GM21390 (cell line): ENCODE measurements around the gene TXNDC17.
"Not testable (repeated sequence)": the region's sequence is repeated elsewhere in the genome, so short reads cannot be mapped to it uniquely, and the experiment has no call there.

ENCODE experiments used
- ATAC-seq: cut with Tn5 transposase; IDR thresholded peaks from one replicate; pipeline ENCODE4 v1.9.1; 2021; ENCODE audit not compliant: unreplicated experiment

TXNDC17 gene

DNA sequence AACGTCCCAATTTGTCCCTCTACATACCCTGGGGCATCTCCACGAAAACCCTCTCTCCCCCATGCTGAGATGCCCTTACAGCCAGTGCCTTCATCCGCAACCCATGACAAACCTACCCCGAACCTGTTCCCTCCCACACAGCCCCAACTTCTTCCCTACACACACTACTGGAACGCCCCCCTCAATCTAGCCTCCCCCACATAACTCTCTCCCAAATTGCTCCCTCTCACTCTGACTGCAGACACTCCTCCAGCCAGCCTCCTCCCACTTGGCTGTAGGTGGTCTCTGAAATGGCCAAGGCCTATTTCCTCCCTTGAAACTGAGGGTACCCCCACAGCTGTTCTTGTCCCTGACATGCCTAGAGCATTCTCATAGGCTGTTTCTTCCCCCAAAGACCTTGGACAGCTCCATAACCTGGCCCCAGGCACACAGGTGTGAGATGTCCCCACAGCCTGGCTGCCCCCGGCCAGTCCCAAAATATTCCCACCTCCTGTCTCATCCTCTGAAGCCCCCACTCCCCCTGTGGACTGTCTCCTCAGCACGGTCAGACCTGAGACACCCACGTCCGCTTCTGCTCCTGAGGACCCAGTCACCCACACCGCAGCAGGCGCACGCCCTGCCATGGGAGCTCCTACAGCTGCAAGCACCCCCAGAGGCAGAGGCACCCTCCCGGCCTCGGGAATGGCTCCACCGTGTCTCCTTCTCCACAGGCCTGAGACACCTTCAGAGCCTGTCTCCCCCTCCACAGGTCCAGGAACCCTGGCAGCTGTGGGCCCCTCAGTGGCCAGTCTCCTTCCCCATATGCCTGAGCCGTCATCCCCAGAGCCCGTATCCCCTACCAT lies 4.0 kb upstream of the TXNDC17 start:
- no peak for ATAC-seq

DNA sequence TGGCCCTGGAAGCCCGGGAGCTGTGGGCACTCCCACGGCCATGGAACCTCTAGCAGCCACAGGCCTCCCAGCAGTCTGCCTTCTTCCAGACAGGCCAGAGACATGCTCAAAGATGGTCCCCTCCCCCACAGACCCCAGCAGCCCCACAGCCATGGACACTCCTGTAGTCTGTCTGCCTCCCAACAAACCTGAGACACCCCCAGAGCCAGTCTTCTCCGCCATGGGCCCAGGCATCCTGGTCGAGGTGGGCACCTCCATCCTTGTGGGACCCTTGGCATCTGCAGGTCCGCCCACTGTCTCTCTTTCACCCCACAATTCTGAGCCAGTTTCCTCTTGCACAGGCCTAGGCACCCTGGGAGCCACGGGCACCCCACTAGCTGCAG lies 3.4 kb upstream of the TXNDC17 start:
- ATAC-seq, result no peak

DNA sequence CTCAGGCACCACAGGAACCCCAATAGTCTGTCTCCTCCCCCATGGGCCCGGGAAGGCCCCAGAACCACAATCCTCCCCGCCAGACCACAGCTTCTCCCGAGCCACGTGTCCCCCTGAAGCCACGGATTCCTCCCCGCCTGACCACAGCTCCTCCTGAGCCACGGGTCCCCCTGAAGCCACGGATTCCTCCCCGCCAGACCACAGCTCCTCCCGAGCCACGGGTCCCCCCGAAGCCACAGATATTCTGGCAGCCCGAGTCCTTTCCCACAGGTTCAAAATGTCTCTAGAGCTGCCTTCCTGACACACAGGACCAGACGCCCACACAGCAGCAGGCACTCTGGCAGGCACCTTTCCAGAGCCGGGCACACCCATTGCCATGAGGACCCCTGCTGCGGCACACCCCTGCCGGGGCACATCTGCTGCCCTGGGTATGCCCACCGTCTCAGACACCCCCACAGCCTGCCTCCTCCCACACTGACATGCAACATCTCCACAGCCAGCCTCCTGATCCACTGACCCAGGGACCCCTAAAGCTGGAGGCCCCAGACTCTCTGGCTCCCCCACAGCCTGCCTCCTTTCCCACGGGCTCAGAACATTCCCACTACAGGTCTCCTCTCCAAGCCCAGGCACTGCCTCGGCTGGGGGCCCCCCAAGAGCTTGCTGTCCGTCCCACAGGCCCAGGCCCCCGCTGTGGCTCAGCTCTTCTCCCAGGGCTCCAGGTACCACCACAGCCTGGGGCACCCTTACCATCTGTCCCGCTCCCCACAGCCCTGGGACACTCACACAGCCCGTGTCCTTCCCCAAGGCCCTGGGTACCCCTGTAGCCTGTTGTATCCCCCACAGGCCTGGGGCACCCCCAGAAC lies 2.6 kb upstream of the TXNDC17 start:
- ATAC-seq, result no peak

DNA sequence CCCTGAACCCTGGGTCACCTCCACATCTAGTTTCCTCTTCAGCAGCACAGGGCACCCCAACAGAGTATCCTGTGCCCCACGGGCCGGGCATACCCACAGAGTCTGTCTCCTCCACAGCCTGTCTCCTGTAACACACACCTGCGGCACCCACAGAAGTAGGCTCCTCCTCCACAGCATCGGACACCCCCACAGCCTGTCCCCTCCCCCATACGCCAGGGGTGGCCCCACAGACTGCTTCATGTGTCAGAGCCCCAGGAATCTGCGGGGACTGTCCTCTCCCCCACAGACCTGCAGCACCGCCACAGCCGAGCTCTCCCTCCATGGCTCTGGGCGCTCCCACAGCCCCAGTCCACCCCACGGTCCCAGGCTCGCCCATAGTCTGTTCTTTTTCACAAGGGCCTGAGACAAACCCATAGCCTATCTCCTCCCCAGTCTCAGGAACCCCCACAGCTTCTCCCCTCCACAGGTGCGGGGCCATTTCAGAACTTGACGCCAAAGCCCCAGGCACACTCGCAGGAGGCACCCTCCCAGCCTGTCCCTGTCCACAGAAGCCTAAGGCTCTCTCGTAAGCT lies 1.8 kb upstream of the TXNDC17 start:
- ATAC-seq, result no peak

- ATAC-seq, result no peak
Measured at GRCh38 chr17:6639586-6640535, 999 bp upstream of the TXNDC17 start.

- peak; percentile 5 for ATAC-seq
Measured at GRCh38 chr17:6641247-6641863, 495 bp downstream of the TXNDC17 start.

GRCh38 chr17:6642592-6642991 lies 1.7 kb downstream of the TXNDC17 start:
- no peak for ATAC-seq

- ATAC-seq, result no peak
Measured at GRCh38 chr17:6643451-6644125, 2.7 kb downstream of the TXNDC17 start.

- no peak for ATAC-seq
Measured at GRCh38 chr17:6648181-6648580, 7.3 kb downstream of the TXNDC17 start.

- peak; percentile 88 for ATAC-seq
Measured at GRCh38 chr17:6651354-6651918, 10.6 kb downstream of the TXNDC17 start, which contains the start of the genes C17orf100 and MED31. Gene C17orf100 (plus strand): TSS chr17:6651762. CDS start chr17:6651914, 152 bp downstream. Gene MED31 (minus strand): TSS chr17:6651605. CDS start chr17:6651528, 77 bp downstream.

GRCh38 chr17:6651919-6652452 lies 11.1 kb downstream of the TXNDC17 start:
- peak; percentile 10 for ATAC-seq

DNA sequence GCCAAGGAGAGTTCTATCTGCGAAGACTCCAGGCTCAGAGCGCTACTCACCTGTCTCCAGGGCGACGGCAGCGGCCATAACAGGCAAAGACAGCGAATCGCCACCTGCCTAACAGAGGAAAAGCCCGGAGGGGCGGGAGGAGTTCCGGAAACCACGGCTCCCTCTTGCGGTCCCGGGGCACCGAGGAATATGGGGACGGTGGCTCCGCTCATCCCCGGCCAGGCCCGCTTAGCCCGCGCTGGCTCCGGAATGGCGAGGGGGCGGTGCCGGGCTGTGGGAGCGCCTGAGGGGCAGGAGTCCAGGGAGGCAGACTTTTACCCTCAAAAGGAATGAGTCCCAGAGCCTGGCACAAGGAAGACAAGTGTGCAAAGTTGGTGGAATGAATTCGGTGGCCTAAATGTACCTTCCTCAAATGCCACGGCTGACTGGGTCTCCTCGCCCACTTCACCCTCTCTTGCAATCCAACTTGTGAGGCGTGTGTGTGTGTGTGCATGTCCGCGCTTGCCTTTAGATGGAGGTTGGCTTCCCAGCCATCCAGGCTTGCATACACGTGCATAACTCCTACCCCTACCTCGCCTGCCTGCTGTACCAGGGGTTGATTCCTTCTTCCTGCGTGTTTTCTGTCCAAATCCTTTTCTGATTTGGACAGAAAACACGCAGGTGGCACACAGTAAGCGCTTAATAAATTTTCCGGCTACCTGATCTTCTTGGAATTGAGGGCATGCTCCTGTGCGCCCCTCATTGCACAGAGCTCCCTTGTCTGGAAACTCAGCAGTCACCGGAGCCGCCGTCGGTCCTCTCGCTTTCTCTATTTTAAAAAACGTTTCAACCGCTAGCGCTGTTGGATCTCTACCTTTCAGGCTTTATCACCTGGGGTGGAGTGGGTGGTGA lies 14.2 kb downstream of the TXNDC17 start:
- ATAC-seq, result no peak

GRCh38 chr17:6655732-6656361 lies 15.0 kb downstream of the TXNDC17 start:
- ATAC-seq, result not testable (repeated sequence)

- not testable (repeated sequence) for ATAC-seq
Measured at GRCh38 chr17:6656797-6657632, 16.2 kb downstream of the TXNDC17 start.

DNA sequence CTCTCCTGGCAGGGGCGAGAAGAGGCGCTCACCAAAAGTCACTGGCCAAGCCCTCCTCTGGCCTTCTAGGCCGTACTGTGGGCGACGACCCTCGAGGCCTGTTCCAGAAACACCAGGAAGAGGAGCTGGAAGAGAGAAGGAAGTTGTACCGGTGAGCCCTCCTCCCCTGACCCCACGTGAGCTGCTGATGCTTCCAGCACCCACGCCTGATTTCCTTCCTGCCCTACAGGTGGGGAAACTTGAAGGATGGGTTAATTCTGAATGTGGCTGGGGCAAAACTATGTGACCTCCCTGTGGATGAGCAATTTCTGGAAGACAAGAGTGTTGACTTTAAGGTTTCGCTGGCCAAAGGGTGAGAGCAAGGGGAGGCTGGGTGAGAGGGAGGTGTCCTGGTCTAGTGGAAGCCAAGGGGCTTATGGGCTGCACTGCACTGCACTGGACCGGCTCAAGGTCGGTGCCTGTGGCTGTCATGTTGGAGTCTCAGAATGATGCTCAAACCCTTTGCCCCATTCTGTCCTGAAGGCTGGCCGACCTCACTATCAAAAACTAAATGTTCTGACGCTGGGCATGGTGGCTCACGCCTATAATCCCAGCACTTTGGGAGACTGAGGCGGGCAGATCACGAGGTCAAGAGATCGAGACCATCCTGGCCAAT lies 16.9 kb downstream of the TXNDC17 start:
- no peak for ATAC-seq

DNA sequence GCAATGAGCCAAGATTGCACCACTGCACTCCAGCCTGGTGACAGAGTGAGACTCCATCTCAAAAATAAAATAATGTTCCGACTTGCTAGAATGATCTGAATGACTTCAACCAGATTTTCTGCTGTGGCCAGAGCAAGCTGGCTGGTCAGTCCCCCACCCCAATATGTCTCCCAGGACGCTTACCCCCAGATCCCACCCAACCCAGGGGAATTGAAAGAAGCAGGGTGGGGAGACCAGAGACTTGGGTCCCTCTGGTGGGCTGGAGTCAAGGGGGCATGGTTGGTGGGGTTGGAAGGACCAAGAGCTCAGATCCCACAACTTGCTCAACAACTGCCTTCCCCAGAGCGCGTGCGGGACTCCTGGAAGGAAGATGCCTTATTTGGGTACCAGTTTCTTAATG lies 17.6 kb downstream of the TXNDC17 start:
- not testable (repeated sequence) for ATAC-seq
